Neural cell (in vitro differentiated cells): ENCODE data around the gene MAPK9.

Experiments
- CTCF ChIP-seq: fragments of 450-650 bp; IDR thresholded peaks from 2 replicates; pipeline ENCODE4 v1.5.1; 2014; ENCODE audit warnings: antibody characterized with exemption, mild to moderate bottlenecking, moderate library complexity; ENCODE audit not compliant: poor library complexity, severe bottlenecking
- EZH2 ChIP-seq: fragments of 200-600, 300-800 bp; shearing (Covaris generic), sonication (generic); IDR thresholded peaks from 2 replicates; pipeline ENCODE4 v1.6.1; 2014; ENCODE audit warnings: antibody characterized with exemption, low read length, borderline replicate concordance, mild to moderate bottlenecking; ENCODE audit not compliant: insufficient read depth, poor library complexity, severe bottlenecking
- MXI1 ChIP-seq: fragments of 450-650 bp; conservative IDR thresholded peaks from 2 replicates; pipeline ENCODE4 v1.6.1; 2014; ENCODE audit warnings: antibody characterized with exemption, mild to moderate bottlenecking; ENCODE audit not compliant: poor library complexity, severe bottlenecking
- POLR2AphosphoS5 ChIP-seq: IDR thresholded peaks from 2 replicates; pipeline ENCODE4 v1.6.1; 2012

DNA sequence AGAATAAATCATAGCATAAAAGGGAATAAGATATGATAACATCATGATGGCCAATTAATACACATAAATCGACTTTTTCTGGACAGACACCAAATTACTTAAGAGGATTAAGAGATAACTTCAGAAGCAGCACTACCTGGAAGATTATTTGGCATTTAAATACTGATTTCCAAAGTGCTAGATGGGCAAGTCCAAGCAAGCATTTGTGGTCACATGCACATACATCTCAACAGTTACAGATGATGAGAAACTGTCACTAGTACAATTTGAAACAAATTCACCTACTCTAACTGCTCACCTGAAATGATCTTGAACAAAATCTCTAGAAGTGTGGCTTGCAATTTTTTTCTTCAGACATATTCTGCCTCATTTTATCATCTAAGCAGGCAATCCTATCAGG, 56.0 kb downstream of the MAPK9 start:
- TF ChIP-seq CTCF (no peak), POLR2AphosphoS5 (no peak), MXI1 (no peak), EZH2 (no peak)
